MCF 10A (cell line): Measurements from ENCODE around the gene DOC2A. TPM values are rescaled to one million over a fixed set of nuclear protein-coding genes. Genes with fewer than 3 reads are reported as not detected.
A peak's percentile ranks its signal among the peaks of the same experiment; 100 is the strongest.
"Not testable (repeated sequence)": the region's sequence is repeated elsewhere in the genome, so short reads cannot be mapped to it uniquely, and the experiment has no call there.

Source experiments
- BruUV-seq: library from RNA; stranded (reverse); fragments of 400-500 nt; replicated peaks from 2 replicates; lab custom pipeline; 2021; lab: Mats Ljungman, UMichigan
- CTCF ChIA-PET: fragments of 300-600 bp; sonication (Branson Sonifier 250); formaldehyde crosslinking; extraction: SDS; loops from one replicate; lab custom pipeline; 2021; ENCODE audit warnings: antibody characterized with exemption, inconsistent platforms; lab: Yijun Ruan, JAX
- POLR2A ChIA-PET: fragments of 300-600, 350-650 bp; sonication (Branson Sonifier 250); formaldehyde crosslinking; extraction: SDS; loops from one replicate; lab custom pipeline; 2020; ENCODE audit warnings: antibody characterized with exemption, inconsistent platforms; lab: Yijun Ruan, JAX
- DNase-seq: peaks from one replicate; pipeline ENCODE4 v3.0.0-alpha.2; 2018; ENCODE audit not compliant: unreplicated experiment
- H3K27ac Mint-ChIP-seq: one replicate; pipeline ENCODE4 v1.8.0; 2022; ENCODE audit warnings: mild to moderate bottlenecking, low read depth, mixed read lengths; ENCODE audit not compliant: unreplicated experiment
- H3K27me3 Mint-ChIP-seq: one replicate; pipeline ENCODE4 v1.8.0; 2022; ENCODE audit warnings: mixed read lengths; ENCODE audit not compliant: insufficient read depth, unreplicated experiment
- H3K36me3 Mint-ChIP-seq: one replicate; pipeline ENCODE4 v1.8.0; 2022; ENCODE audit warnings: mild to moderate bottlenecking, moderate library complexity, mixed read lengths; ENCODE audit not compliant: insufficient read depth, unreplicated experiment
- H3K4me1 Mint-ChIP-seq: one replicate; pipeline ENCODE4 v1.8.0; 2022; ENCODE audit warnings: mixed read lengths; ENCODE audit not compliant: insufficient read depth, unreplicated experiment
- H3K4me3 Mint-ChIP-seq: one replicate; pipeline ENCODE4 v1.8.0; 2022; ENCODE audit warnings: mild to moderate bottlenecking, moderate library complexity, mixed read lengths; ENCODE audit not compliant: unreplicated experiment
- H3K9me3 Mint-ChIP-seq: one replicate; pipeline ENCODE4 v1.8.0; 2022; ENCODE audit warnings: mixed read lengths; ENCODE audit not compliant: unreplicated experiment
- intact Hi-C: fragments of 100-400 bp; cut with micrococcal nuclease; formaldehyde crosslinking; loops from 2 replicates; pipeline ENCODE4 v1.14.1; 2022
- total RNA-seq: library from RNA; stranded (reverse); gene quantifications from 2 replicates; pipeline ENCODE4 v1.2.3, GENCODE V29; 2022
- TF ChIP-seq, protein P1 (sequence below): fragments of 200-600 bp; IDR thresholded peaks from one replicate; pipeline ENCODE4 v1.8.0; 2022; ENCODE audit warnings: antibody characterized with exemption, mild to moderate bottlenecking; ENCODE audit not compliant: unreplicated experiment

Gene DOC2A
- total RNA-seq, 1 experiment from 2014 or later: 1.2 TPM

DNA sequence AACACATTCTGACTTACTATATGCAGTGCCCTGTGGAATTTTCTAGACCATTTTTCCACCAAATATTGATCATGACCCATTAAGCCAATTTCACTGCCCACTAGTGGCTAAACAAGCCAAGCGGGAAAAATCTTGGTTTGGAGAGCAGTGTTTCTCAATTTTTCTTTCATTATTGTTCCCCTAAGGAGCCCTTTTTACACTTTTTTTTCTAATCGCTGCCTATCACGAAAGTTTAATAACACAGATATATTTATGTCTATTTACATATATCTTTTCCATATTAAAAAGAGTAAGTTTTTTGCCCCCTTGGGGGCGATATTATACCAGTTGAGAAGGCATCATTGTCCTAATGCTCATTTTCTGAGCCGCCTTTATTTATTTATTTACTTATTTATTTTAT lies 31.0 kb upstream of the DOC2A start:
- Mint-ChIP-seq H3K4me3 (no peak overlapping the region), H3K27me3 (no peaks in the 10 kb centered on the region), H3K4me1 (no peaks in the 10 kb centered on the region), H3K27ac (no peak overlapping the region), H3K36me3 (no peaks in the 10 kb centered on the region), H3K9me3 (no peaks in the 10 kb centered on the region)
- ChIA-PET POLR2A (interaction anchor here (1.0 to 1.4 kb wide), 2 partner anchors 11 to 55 kb away, joined by 4 read pairs; partner anchors contain the start of gene YPEL3), CTCF (interaction anchor here (0.7 to 5.6 kb wide), 7 partner anchors 9 to 118 kb away, joined by 3 to 43 read pairs (median 5); partner anchors contain the start of gene TLCD3B)
- peak; percentile 49 for DNase-seq
- intact Hi-C loops: no loop called here
- TF ChIP-seq, protein P1, sequence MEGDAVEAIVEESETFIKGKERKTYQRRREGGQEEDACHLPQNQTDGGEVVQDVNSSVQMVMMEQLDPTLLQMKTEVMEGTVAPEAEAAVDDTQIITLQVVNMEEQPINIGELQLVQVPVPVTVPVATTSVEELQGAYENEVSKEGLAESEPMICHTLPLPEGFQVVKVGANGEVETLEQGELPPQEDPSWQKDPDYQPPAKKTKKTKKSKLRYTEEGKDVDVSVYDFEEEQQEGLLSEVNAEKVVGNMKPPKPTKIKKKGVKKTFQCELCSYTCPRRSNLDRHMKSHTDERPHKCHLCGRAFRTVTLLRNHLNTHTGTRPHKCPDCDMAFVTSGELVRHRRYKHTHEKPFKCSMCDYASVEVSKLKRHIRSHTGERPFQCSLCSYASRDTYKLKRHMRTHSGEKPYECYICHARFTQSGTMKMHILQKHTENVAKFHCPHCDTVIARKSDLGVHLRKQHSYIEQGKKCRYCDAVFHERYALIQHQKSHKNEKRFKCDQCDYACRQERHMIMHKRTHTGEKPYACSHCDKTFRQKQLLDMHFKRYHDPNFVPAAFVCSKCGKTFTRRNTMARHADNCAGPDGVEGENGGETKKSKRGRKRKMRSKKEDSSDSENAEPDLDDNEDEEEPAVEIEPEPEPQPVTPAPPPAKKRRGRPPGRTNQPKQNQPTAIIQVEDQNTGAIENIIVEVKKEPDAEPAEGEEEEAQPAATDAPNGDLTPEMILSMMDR: peak; percentile 54
- BruUV-seq: no TSS peak

GRCh38 chr16:30040690-30041089 lies 29.9 kb upstream of the DOC2A start:
- DNase-seq, intact Hi-C loops, H3K4me3 Mint-ChIP-seq, POLR2A ChIA-PET, H3K4me1 Mint-ChIP-seq, H3K9me3 Mint-ChIP-seq, BruUV-seq, H3K36me3 Mint-ChIP-seq, H3K27ac Mint-ChIP-seq, H3K27me3 Mint-ChIP-seq: not testable (repeated sequence)
- CTCF ChIA-PET: interaction anchor here (1.1 to 5.6 kb wide), 4 partner anchors 8 to 119 kb away, joined by 3 to 43 read pairs (median 5); partner anchors contain the start of gene TLCD3B

DNA sequence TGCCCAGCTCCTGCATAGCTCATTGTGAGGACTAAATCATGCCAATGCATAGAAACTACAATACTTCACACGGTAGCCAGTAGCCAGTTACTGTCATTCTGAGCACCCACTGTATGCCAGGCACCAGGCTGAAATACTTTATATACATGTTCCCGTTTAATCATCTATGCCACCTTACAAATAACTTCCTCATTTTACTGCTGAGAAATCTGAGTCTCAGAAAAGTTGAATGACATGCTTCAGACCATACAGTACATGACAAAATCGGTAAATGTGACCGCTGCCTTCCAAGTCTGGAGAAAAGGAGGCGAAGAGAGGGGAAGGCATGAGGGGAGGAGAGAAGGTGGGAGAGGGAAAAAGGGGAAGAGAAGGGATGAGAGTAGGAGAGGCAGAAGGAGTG lies 29.4 kb upstream of the DOC2A start:
- no peaks in the 10 kb centered on the region for H3K4me1 Mint-ChIP-seq
- ChIA-PET POLR2A (interaction anchor here (1.6 kb wide), 1 partner anchor 25 kb away, joined by 8 read pairs; the partner anchor contains the start of gene ALDOA), CTCF (interaction anchor here (5.6 kb wide), 1 partner anchor 8 kb away, joined by 43 read pairs; the partner anchor contains the start of gene TLCD3B)
- no TSS peak for BruUV-seq
- no peaks in the 10 kb centered on the region for H3K36me3 Mint-ChIP-seq
- no peak for DNase-seq
- intact Hi-C loops: no loop called here
- H3K27me3 Mint-ChIP-seq: no peaks in the 10 kb centered on the region
- TF ChIP-seq, protein P1: no peak
- H3K27ac Mint-ChIP-seq: no peak overlapping the region
- no peak overlapping the region for H3K4me3 Mint-ChIP-seq
- H3K9me3 Mint-ChIP-seq: no peaks in the 10 kb centered on the region

GRCh38 chr16:30033270-30033669 lies 22.4 kb upstream of the DOC2A start:
- Mint-ChIP-seq H3K36me3 (no peaks in the 10 kb centered on the region), H3K9me3 (no peaks in the 10 kb centered on the region), H3K27me3 (peaks cover 24% of the 10 kb centered on the region), H3K4me3 (no peak overlapping the region), H3K4me1 (no peaks in the 10 kb centered on the region), H3K27ac (no peak overlapping the region)
- intact Hi-C loops: no loop called here
- ChIA-PET POLR2A (interaction anchor here (0.7 kb wide), 1 partner anchor 225 kb away, joined by 3 read pairs; no protein-coding TSS in a partner anchor), CTCF (interaction anchor here (0.5 to 3.7 kb wide), 13 partner anchors 9 to 401 kb away, joined by 3 to 43 read pairs (median 4); partner anchors contain the start of gene TMEM219)
- TF ChIP-seq, protein P1: no peak
- no TSS peak for BruUV-seq
- no peak for DNase-seq
